Karpas-422 (cell line): ENCODE measurements around the gene LPO. TPM values are rescaled to one million over a fixed set of nuclear protein-coding genes. Genes with fewer than 3 reads are reported as not detected.
A peak's percentile ranks its signal among the peaks of the same experiment; 100 is the strongest.

ENCODE experiments used
- DNase-seq: peaks from one replicate; pipeline ENCODE4 v3.0.0-alpha.2; 2015
- H2AFZ ChIP-seq: fragments of 200-600 bp; sonication (generic); 2 replicates; pipeline ENCODE4 v1.6.1; 2014; ENCODE audit warnings: antibody characterized with exemption, low read length, mixed read lengths
- H3K27ac ChIP-seq: fragments of 200-600 bp; sonication (generic); 2 replicates; pipeline ENCODE4 v1.5.1; 2014; ENCODE audit warnings: mild to moderate bottlenecking, low read length, moderate library complexity
- H3K27me3 ChIP-seq: fragments of 200-600 bp; sonication (generic); 2 replicates; pipeline ENCODE4 v1.6.1; 2014; ENCODE audit warnings: low read length, mixed read lengths
- H3K36me3 ChIP-seq: fragments of 200-600 bp; sonication (generic); 2 replicates; pipeline ENCODE4 v1.6.1; 2014; ENCODE audit warnings: low read length, mixed read lengths; ENCODE audit not compliant: insufficient read depth
- H3K4me1 ChIP-seq: fragments of 200-600 bp; sonication (generic); 2 replicates; pipeline ENCODE4 v1.6.1; 2014; ENCODE audit warnings: mild to moderate bottlenecking, low read length, mixed read lengths
- H3K4me2 ChIP-seq: fragments of 200-600 bp; sonication (generic); 2 replicates; pipeline ENCODE4 v1.6.1; 2014; ENCODE audit warnings: low read length, low read depth, mild to moderate bottlenecking; ENCODE audit not compliant: poor library complexity, severe bottlenecking
- H3K4me3 ChIP-seq: fragments of 200-600 bp; sonication (generic); 2 replicates; pipeline ENCODE4 v1.5.1; 2014; ENCODE audit warnings: mild to moderate bottlenecking, antibody characterized with exemption, low read length, mixed read lengths
- H3K79me2 ChIP-seq: fragments of 200-600 bp; sonication (generic); 2 replicates; pipeline ENCODE4 v1.6.1; 2014; ENCODE audit warnings: mild to moderate bottlenecking, low read length, mixed read lengths
- H3K9ac ChIP-seq: fragments of 200-600 bp; sonication (generic); 2 replicates; pipeline ENCODE4 v1.6.0; 2014; ENCODE audit warnings: low read length
- H3K9me2 ChIP-seq: fragments of 200-600 bp; sonication (generic), shearing (Covaris generic); replicated peaks from 2 replicates; pipeline ENCODE4 v1.6.0; 2014; ENCODE audit warnings: mild to moderate bottlenecking, low read length, moderate library complexity; ENCODE audit not compliant: insufficient read depth
- H3K9me3 ChIP-seq: fragments of 300-700, 200-600 bp; sonication (generic); 2 replicates; pipeline ENCODE4 v1.6.1; 2014; ENCODE audit warnings: low read length, mixed read lengths
- H4K20me1 ChIP-seq: fragments of 200-600 bp; sonication (generic); 2 replicates; pipeline ENCODE4 v1.6.1; 2014; ENCODE audit warnings: mild to moderate bottlenecking, antibody characterized with exemption, low read length, low read depth; ENCODE audit not compliant: insufficient read depth
- total RNA-seq: library from RNA; depleted of rRNA; stranded (reverse); fragments of >200 nt; shearing (Covaris generic); gene quantifications from 2 replicates; pipeline ENCODE4 v1.2.3, GENCODE V29; 2014; ENCODE audit warnings: low replicate concordance

The LPO gene
- total RNA-seq, 1 experiment from 2014 or later = not detected

- H3K27me3 ChIP-seq = no peaks in the 10 kb centered on the region
- no peaks in the 10 kb centered on the region for H3K79me2 ChIP-seq
- no peaks in the 10 kb centered on the region for H3K9me2 ChIP-seq
Observed at GRCh38 chr17:58265902-58266875, 27.8 kb downstream of the LPO start.

DNA sequence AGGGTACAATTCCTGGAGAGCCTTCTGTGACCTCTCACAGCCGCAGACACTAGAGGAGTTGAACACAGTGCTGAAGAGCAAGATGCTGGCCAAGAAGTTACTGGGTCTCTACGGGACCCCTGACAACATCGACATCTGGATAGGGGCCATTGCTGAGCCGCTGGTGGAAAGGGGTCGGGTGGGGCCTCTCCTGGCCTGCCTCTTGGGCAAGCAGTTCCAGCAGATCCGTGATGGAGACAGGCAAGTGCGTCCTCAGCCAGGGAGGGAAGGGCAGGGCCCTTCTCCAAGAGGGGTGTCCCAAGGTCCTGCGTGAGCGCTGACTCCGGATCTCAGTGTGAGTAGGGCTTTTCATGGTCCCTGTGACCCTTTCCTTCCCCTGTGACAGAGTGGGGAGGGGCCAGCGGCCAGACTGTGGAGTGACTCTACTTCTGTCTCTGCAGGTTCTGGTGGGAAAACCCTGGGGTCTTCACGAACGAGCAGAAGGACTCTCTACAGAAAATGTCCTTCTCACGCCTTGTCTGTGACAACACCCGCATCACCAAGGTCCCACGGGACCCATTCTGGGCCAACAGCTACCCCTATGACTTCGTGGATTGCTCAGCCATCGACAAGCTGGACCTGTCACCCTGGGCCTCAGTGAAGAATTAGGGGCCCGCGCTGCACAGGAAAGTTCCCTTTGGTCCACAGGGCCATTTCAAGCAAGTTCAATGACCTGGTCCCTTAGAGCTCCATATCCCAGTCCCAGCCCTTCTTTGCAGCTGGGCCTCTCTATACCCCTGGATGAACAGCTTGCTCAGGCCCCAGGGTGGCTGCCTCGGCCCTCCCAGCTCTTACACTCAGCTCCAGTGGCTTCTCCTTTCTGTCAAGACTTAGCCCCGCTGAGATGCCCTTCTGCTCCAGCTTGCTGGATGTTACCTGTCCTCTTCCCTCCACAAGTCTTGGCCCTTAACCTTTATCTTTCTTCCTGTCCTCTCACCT is 29.3 kb downstream of the LPO start:
- Histone ChIP-seq H3K27ac (no peak overlapping the region), H3K4me1 (no peaks in the 10 kb centered on the region), H3K9ac (no peak overlapping the region), H3K27me3 (no peaks in the 10 kb centered on the region), H3K4me2 (no peak overlapping the region), H3K36me3 (no peaks in the 10 kb centered on the region), H3K9me3 (no peaks in the 10 kb centered on the region), H3K79me2 (no peaks in the 10 kb centered on the region), H2AFZ (no peak overlapping the region), H3K4me3 (no peak overlapping the region), H3K9me2 (no peaks in the 10 kb centered on the region), H4K20me1 (no peaks in the 10 kb centered on the region)
- DNase-seq = no peak

More at GRCh38 chr17:58265902-58266875, 27.8 kb downstream of the LPO start:
- Histone ChIP-seq H2AFZ (no peak overlapping the region), H3K36me3 (no peaks in the 10 kb centered on the region), H3K27ac (no peak overlapping the region), H3K4me1 (no peaks in the 10 kb centered on the region), H3K9ac (no peak overlapping the region), H3K4me2 (no peak overlapping the region), H3K4me3 (no peak overlapping the region), H3K9me3 (no peaks in the 10 kb centered on the region), H4K20me1 (no peaks in the 10 kb centered on the region)
- no peak for DNase-seq

- Histone ChIP-seq H4K20me1 (no peaks in the 10 kb centered on the region), H3K9me2 (no peaks in the 10 kb centered on the region), H3K4me1 (no peaks in the 10 kb centered on the region), H3K9ac (no peak overlapping the region), H3K79me2 (no peaks in the 10 kb centered on the region), H3K4me2 (no peak overlapping the region), H3K36me3 (no peaks in the 10 kb centered on the region), H3K4me3 (no peak overlapping the region), H3K9me3 (no peaks in the 10 kb centered on the region), H3K27me3 (no peaks in the 10 kb centered on the region), H2AFZ (no peak overlapping the region), H3K27ac (no peak overlapping the region)
- DNase-seq = no peak
Observed at GRCh38 chr17:58268326-58268725, 29.9 kb downstream of the LPO start.

GRCh38 chr17:58268774-58269556 is 30.6 kb downstream of the LPO start:
- Histone ChIP-seq H3K9ac (no peak overlapping the region), H3K4me1 (no peaks in the 10 kb centered on the region), H3K27ac (no peak overlapping the region), H3K9me2 (no peaks in the 10 kb centered on the region), H3K27me3 (no peaks in the 10 kb centered on the region), H3K9me3 (no peaks in the 10 kb centered on the region), H2AFZ (no peak overlapping the region), H3K4me2 (no peak overlapping the region), H4K20me1 (no peaks in the 10 kb centered on the region), H3K4me3 (no peak overlapping the region), H3K36me3 (no peaks in the 10 kb centered on the region), H3K79me2 (no peaks in the 10 kb centered on the region)
- no peak for DNase-seq

DNA sequence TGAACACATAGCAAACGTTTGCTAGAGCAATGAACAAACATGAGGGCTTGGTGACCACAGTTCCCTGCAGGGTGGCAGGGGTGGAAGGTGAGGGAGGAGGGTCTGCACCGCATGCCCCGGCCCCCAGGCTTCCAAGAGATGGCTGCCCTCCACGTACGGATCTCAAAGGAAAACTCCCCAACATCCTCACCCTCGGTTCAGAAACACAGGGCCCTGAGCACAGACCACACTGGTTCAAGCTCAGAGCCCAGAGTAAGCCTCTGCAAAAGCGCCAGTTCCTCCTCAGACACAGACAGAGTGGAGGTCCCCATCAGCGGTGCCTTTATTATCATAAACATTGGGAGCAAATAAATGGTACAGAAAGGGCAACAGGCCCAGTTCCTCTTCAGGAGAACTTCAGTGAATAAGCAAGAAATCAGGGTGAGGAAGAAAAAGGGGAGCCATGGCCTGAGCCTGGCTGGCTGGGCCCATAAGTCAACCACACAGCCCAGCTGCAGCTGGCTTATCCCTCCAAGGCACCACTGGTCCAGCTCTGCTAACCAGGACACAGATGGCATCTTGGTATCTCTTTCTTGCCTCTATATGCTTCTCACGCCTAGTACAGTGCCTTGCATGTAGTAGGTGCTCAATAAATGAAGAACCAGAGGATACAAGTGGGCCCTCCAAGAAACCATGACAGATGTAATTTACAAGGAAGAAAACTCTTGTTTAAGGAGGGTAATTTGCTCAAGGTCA is 31.3 kb downstream of the LPO start:
- Histone ChIP-seq H3K79me2 (no peaks in the 10 kb centered on the region), H3K27me3 (no peaks in the 10 kb centered on the region), H4K20me1 (no peaks in the 10 kb centered on the region), H2AFZ (no peak overlapping the region), H3K9me3 (no peaks in the 10 kb centered on the region), H3K4me2 (no peak overlapping the region), H3K4me3 (no peak overlapping the region), H3K36me3 (no peaks in the 10 kb centered on the region), H3K9me2 (no peaks in the 10 kb centered on the region), H3K9ac (no peak overlapping the region), H3K27ac (no peak overlapping the region), H3K4me1 (no peaks in the 10 kb centered on the region)
- DNase-seq = no peak

GRCh38 chr17:58270476-58271215 is 32.3 kb downstream of the LPO start:
- H3K79me2 ChIP-seq = no peaks in the 10 kb centered on the region
- no peak overlapping the region for H3K4me3 ChIP-seq
- no peaks in the 10 kb centered on the region for H3K4me1 ChIP-seq
- no peak overlapping the region for H2AFZ ChIP-seq
- no peak overlapping the region for H3K4me2 ChIP-seq
- H3K9me3 ChIP-seq = no peaks in the 10 kb centered on the region
- H3K27me3 ChIP-seq = no peaks in the 10 kb centered on the region
- no peaks in the 10 kb centered on the region for H3K36me3 ChIP-seq
- no peak overlapping the region for H3K9ac ChIP-seq
- no peaks in the 10 kb centered on the region for H4K20me1 ChIP-seq
- DNase-seq = peak; percentile 52
- H3K9me2 ChIP-seq = no peaks in the 10 kb centered on the region
- H3K27ac ChIP-seq = no peak overlapping the region
